NCI-H1930 (cell line): ENCODE data around the gene SPIN2A.
"Not testable (repeated sequence)": the region's sequence is repeated elsewhere in the genome, so short reads cannot be mapped to it uniquely, and the experiment has no call there.

Experiments used
- DNase-seq, 2 experiments: peaks; one replicate each; lab custom pipeline; 2025; lab: John Stamatoyannopoulos, UW

SPIN2A gene

GRCh38 chrX:57102918-57103317 is 34.3 kb downstream of the SPIN2A start:
- DNase-seq = not testable (repeated sequence)
